BE2C (cell line): ENCODE results near the gene DOHH.

Experiments
- DNase-seq: peaks from one replicate; pipeline ENCODE4 v3.0.0-alpha.2; 2020
- H3K27me3 ChIP-seq: fragments of 250-450 bp; sonication (Bioruptor Pico); 2 replicates; pipeline ENCODE4 v1.5.1; 2020; ENCODE audit warnings: mild to moderate bottlenecking
- H3K36me3 ChIP-seq: fragments of 250-450 bp; sonication (Bioruptor Pico); 2 replicates; pipeline ENCODE4 v1.5.1; 2020; ENCODE audit warnings: mild to moderate bottlenecking
- H3K4me1 ChIP-seq: fragments of 250-450 bp; sonication (Bioruptor Pico); 2 replicates; pipeline ENCODE4 v1.5.1; 2020
- H3K4me3 ChIP-seq: 2 replicates; pipeline ENCODE4 v1.5.1; 2011; ENCODE audit warnings: low read depth, low read length
- H3K9me3 ChIP-seq: fragments of 250-450 bp; sonication (Bioruptor Pico); 2 replicates; pipeline ENCODE4 v1.5.1; 2020
- TF ChIP-seq, protein P1 (sequence below): IDR thresholded peaks from 2 replicates; pipeline ENCODE4 v1.5.1; 2012; ENCODE audit warnings: mild to moderate bottlenecking, low read depth, low read length

DOHH gene

GRCh38 chr19:3482507-3483225 lies 17.8 kb downstream of the DOHH start:
- TF ChIP-seq, protein P1, sequence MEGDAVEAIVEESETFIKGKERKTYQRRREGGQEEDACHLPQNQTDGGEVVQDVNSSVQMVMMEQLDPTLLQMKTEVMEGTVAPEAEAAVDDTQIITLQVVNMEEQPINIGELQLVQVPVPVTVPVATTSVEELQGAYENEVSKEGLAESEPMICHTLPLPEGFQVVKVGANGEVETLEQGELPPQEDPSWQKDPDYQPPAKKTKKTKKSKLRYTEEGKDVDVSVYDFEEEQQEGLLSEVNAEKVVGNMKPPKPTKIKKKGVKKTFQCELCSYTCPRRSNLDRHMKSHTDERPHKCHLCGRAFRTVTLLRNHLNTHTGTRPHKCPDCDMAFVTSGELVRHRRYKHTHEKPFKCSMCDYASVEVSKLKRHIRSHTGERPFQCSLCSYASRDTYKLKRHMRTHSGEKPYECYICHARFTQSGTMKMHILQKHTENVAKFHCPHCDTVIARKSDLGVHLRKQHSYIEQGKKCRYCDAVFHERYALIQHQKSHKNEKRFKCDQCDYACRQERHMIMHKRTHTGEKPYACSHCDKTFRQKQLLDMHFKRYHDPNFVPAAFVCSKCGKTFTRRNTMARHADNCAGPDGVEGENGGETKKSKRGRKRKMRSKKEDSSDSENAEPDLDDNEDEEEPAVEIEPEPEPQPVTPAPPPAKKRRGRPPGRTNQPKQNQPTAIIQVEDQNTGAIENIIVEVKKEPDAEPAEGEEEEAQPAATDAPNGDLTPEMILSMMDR, result no peak
- Histone ChIP-seq H3K9me3 (no peaks in the 10 kb centered on the region), H3K4me1 (no peaks in the 10 kb centered on the region), H3K27me3 (peaks cover 40% of the 10 kb centered on the region), H3K4me3 (no peak overlapping the region), H3K36me3 (no peaks in the 10 kb centered on the region)
- no peak for DNase-seq

- no peaks in the 10 kb centered on the region for H3K36me3 ChIP-seq
These were observed 19.0 kb downstream of the DOHH start for GRCh38 chr19:3481241-3482090.

DNA sequence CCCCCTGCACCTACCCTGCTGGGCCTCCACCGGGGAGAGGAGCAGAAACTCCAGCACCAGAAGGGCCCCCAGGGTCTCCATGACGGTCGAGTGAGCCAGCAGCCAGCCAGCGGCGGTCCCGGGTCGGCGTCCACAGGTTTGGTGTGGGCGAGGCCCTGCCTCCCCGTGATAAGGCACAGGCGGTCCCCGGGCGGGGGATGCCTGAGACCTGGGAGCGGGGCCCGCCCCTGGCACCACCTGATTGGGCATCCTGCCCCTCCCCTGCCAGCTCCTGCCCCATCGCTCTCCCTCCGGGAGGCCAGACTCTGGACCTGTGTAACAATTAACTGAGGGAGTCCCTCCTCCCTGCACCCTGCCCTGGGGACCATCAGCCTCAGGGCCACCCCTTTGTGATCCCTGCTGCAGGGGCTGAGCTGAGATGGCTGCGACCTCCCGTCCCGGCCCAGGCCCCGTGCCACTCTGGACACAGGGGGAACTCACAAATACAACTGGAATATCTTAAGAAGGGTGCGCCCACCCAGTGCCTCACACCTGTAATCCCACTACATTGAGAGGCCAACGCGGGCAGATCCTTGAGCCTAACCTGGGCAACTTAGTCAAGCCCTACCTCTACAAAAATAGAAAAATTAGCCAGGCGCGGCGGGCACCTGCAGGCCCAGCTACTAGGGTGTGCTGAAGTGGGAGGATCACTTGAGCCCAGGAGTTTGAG lies 19.9 kb downstream of the DOHH start, which contains the start of gene SMIM24:
SMIM24 (minus strand) TSS at position 143 of the 709 bp plus-strand sequence; CDS start at position 81, 62 bp downstream.
- H3K4me1 ChIP-seq, result no peaks in the 10 kb centered on the region
- no peaks in the 10 kb centered on the region for H3K9me3 ChIP-seq
- H3K4me3 ChIP-seq, result no peak within 1 kb of the TSS
- TF ChIP-seq, protein P1, result no peak
- no peaks in the 10 kb centered on the region for H3K36me3 ChIP-seq
- peaks cover 40% of the 10 kb centered on the region for H3K27me3 ChIP-seq
- no peak for DNase-seq

More at GRCh38 chr19:3481241-3482090, 19.0 kb downstream of the DOHH start:
- H3K9me3 ChIP-seq, result no peaks in the 10 kb centered on the region
- H3K27me3 ChIP-seq, result peaks cover 40% of the 10 kb centered on the region
- no peaks in the 10 kb centered on the region for H3K4me1 ChIP-seq
- no peak overlapping the region for H3K4me3 ChIP-seq
- DNase-seq, result no peak
- TF ChIP-seq, protein P1, result no peak

DNA sequence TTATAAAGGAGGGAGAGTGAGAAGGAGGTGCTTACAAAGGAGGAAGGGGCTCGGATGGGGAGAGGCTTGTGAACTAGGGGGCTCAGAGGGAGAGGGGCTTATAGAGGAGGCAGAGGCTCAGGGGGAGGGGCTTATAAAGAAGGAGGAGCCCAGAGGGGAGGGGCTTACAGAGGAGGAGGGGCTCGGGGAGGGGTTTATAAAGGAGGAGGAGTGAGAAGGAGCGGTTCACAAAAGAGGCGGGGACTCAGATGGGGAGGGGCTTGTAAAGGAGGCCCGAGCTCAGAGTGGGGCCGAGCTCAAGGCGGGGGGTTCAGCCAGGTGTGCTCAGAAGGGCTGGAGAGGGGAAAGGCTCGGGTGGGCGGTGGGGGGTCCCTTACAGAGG lies 20.6 kb downstream of the DOHH start:
- Histone ChIP-seq H3K4me3 (no peak overlapping the region), H3K9me3 (no peaks in the 10 kb centered on the region), H3K4me1 (no peaks in the 10 kb centered on the region), H3K36me3 (no peaks in the 10 kb centered on the region), H3K27me3 (peaks cover 40% of the 10 kb centered on the region)
- TF ChIP-seq, protein P1, result no peak
- peak; percentile 67 for DNase-seq

- Histone ChIP-seq H3K27me3 (peaks cover 37% of the 10 kb centered on the region), H3K4me1 (no peaks in the 10 kb centered on the region), H3K4me3 (no peak overlapping the region), H3K36me3 (no peaks in the 10 kb centered on the region), H3K9me3 (no peaks in the 10 kb centered on the region)
- DNase-seq, result peak; percentile 63
- TF ChIP-seq, protein P1, result no peak
These were observed 21.2 kb downstream of the DOHH start for GRCh38 chr19:3479177-3479833.
